K562 (cell line): Measurements from ENCODE around the gene HNRNPDL. TPM values are rescaled to one million over a fixed set of nuclear protein-coding genes. Genes with fewer than 3 reads are reported as not detected.

Experiments
- CEBPG ChIP-seq, 3 experiments: fragments of 200-800 bp in 1 of 3; sonication (Bioruptor generic) in 1 of 3; sonication (generic) in 1 of 3; formaldehyde crosslinking in 1 of 3; IDR thresholded peaks in 2 of 3; conservative IDR thresholded peaks in 1 of 3; 2 replicates each; pipeline versions ENCODE4 v1.6.1 to v1.8.0; 2016 to 2022; ENCODE audit warnings: missing compliant biosample characterization in 2 of 3, missing genetic modification characterization in 2 of 3, mild to moderate bottlenecking in 1 of 3, missing genetic modification reagents in 1 of 3
- E2F5 ChIP-seq: sonication (generic); formaldehyde crosslinking; IDR thresholded peaks from 2 replicates; pipeline ENCODE4 v1.8.0; 2022; ENCODE audit warnings: mild to moderate bottlenecking, missing genetic modification reagents
- KAT8 ChIP-seq: fragments of 450-650 bp; IDR thresholded peaks from 2 replicates; pipeline ENCODE4 v1.6.1; 2016; ENCODE audit warnings: low read depth, mild to moderate bottlenecking
- PHF8 ChIP-seq: fragments of 200-600 bp; sonication (generic); IDR thresholded peaks from 2 replicates; pipeline ENCODE4 v1.6.1; 2012; ENCODE audit warnings: mixed run types, mild to moderate bottlenecking, inconsistent platforms, low read length, moderate library complexity, borderline replicate concordance
- RBM14 ChIP-seq: fragments of 200-400 bp; formaldehyde crosslinking; IDR thresholded peaks from 2 replicates; pipeline ENCODE4 v1.6.1; 2018; ENCODE audit warnings: low read depth, mild to moderate bottlenecking, low read length, moderate library complexity, borderline replicate concordance; ENCODE audit not compliant: insufficient read depth
- XRCC5 ChIP-seq: fragments of 200-400 bp; formaldehyde crosslinking; IDR thresholded peaks from 2 replicates; pipeline ENCODE4 v1.6.1; 2017; ENCODE audit warnings: low read depth, mild to moderate bottlenecking, low read length
- ZBTB1 ChIP-seq: sonication (generic); formaldehyde crosslinking; IDR thresholded peaks from 2 replicates; pipeline ENCODE4 v1.8.1; 2023; ENCODE audit warnings: missing genetic modification reagents, low read depth, mild to moderate bottlenecking, borderline replicate concordance
- ZNF146 ChIP-seq: IDR thresholded peaks from one replicate; pipeline ENCODE4 v1.6.1; 2018; ENCODE audit warnings: missing compliant biosample characterization; ENCODE audit not compliant: unreplicated experiment
- ZNF518B ChIP-seq: fragments of 250-450 bp; sonication (Bioruptor Pico); IDR thresholded peaks from 2 replicates; pipeline ENCODE4 v1.5.0; 2021; ENCODE audit warnings: mild to moderate bottlenecking, moderate library complexity
- polyA plus RNA-seq, 8 experiments: library from polyadenylated mRNA; depleted of rRNA in 4 of 8; stranded (reverse) in 5 of 8; unstranded in 3 of 8; fragments of >200 nt; fragmentation: Nextera tagmentation in 2 of 8; fragmentation: Illumina TruSeq in 1 of 8; extraction: Ambion mirVana in 2 of 8; extraction: Trizol in 1 of 8; gene quantifications; 2 replicates each; pipeline versions ENCODE4 v1.2.1 to v1.2.3, GENCODE V29; 2011 to 2014; ENCODE audit warnings: inconsistent platforms in 1 of 8, missing spikeins in 1 of 8
- total RNA-seq, 7 experiments: library from RNA; depleted of rRNA in 6 of 7; stranded (reverse); fragments of >200 nt in 6 of 7; fragmentation: Illumina TruSeq in 2 of 7; extraction: Trizol in 2 of 7; gene quantifications; 2 replicates each; pipeline versions ENCODE4 v1.2.1 to v1.2.3, GENCODE V29; 2011 to 2021; ENCODE audit warnings: low replicate concordance in 1 of 7
- TF ChIP-seq, protein P1 (sequence below), 2 experiments: fragments of 450-650 bp; IDR thresholded peaks; 2 replicates each; pipeline ENCODE4 v1.6.1; 2018; ENCODE audit warnings: mild to moderate bottlenecking in 2 of 2, low read depth in 1 of 2; ENCODE audit not compliant: partially characterized antibody in 2 of 2
- TF ChIP-seq, protein P2 (sequence below), 3 experiments: fragments of 200-800 bp in 1 of 3; fragments of 250-450 bp in 1 of 3; fragments of 450-650 bp in 1 of 3; sonication (Bioruptor Pico) in 1 of 3; sonication (Bioruptor generic) in 1 of 3; formaldehyde crosslinking in 1 of 3; IDR thresholded peaks; 2 replicates each; pipeline versions ENCODE4 v1.6.1 to v1.8.0; 2016 to 2022; ENCODE audit warnings: mild to moderate bottlenecking in 2 of 3, missing genetic modification characterization in 2 of 3, missing compliant biosample characterization in 1 of 3, moderate library complexity in 1 of 3

HNRNPDL gene
- total and polyA plus RNA-seq, 9 of the 15 experiments (the other 6 are each of a cell fraction or from before 2014, with no cell fraction given) = 243 to 652 (median 351) TPM

GRCh38 chr4:82373816-82374625 is 56.2 kb downstream of the HNRNPDL start, which contains the start of gene HNRNPD (continued):
- TF ChIP-seq ZNF518B = no peak
- peak; percentile 62; the same call in 1 of the 2 replicates for TF ChIP-seq E2F5 (CRISPR knock-in tag)
- TF ChIP-seq ZNF146 (CRISPR knock-in tag) = no peak
- TF ChIP-seq, protein P1, sequence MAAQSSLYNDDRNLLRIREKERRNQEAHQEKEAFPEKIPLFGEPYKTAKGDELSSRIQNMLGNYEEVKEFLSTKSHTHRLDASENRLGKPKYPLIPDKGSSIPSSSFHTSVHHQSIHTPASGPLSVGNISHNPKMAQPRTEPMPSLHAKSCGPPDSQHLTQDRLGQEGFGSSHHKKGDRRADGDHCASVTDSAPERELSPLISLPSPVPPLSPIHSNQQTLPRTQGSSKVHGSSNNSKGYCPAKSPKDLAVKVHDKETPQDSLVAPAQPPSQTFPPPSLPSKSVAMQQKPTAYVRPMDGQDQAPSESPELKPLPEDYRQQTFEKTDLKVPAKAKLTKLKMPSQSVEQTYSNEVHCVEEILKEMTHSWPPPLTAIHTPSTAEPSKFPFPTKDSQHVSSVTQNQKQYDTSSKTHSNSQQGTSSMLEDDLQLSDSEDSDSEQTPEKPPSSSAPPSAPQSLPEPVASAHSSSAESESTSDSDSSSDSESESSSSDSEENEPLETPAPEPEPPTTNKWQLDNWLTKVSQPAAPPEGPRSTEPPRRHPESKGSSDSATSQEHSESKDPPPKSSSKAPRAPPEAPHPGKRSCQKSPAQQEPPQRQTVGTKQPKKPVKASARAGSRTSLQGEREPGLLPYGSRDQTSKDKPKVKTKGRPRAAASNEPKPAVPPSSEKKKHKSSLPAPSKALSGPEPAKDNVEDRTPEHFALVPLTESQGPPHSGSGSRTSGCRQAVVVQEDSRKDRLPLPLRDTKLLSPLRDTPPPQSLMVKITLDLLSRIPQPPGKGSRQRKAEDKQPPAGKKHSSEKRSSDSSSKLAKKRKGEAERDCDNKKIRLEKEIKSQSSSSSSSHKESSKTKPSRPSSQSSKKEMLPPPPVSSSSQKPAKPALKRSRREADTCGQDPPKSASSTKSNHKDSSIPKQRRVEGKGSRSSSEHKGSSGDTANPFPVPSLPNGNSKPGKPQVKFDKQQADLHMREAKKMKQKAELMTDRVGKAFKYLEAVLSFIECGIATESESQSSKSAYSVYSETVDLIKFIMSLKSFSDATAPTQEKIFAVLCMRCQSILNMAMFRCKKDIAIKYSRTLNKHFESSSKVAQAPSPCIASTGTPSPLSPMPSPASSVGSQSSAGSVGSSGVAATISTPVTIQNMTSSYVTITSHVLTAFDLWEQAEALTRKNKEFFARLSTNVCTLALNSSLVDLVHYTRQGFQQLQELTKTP (IDR thresholded peaks at IDR 0.05; ENCODE audit: low read depth in 1 of 2, partially characterized antibody in 2 of 2) = peak in 1 of 2 experiments; percentile 88
- peak; percentile 97 for TF ChIP-seq KAT8
- peak; percentile 56 for TF ChIP-seq XRCC5
- peak; percentile 89 for TF ChIP-seq PHF8
- TF ChIP-seq RBM14 = peak; percentile 28; the same call in 1 of the 2 replicates
- TF ChIP-seq, protein P2, sequence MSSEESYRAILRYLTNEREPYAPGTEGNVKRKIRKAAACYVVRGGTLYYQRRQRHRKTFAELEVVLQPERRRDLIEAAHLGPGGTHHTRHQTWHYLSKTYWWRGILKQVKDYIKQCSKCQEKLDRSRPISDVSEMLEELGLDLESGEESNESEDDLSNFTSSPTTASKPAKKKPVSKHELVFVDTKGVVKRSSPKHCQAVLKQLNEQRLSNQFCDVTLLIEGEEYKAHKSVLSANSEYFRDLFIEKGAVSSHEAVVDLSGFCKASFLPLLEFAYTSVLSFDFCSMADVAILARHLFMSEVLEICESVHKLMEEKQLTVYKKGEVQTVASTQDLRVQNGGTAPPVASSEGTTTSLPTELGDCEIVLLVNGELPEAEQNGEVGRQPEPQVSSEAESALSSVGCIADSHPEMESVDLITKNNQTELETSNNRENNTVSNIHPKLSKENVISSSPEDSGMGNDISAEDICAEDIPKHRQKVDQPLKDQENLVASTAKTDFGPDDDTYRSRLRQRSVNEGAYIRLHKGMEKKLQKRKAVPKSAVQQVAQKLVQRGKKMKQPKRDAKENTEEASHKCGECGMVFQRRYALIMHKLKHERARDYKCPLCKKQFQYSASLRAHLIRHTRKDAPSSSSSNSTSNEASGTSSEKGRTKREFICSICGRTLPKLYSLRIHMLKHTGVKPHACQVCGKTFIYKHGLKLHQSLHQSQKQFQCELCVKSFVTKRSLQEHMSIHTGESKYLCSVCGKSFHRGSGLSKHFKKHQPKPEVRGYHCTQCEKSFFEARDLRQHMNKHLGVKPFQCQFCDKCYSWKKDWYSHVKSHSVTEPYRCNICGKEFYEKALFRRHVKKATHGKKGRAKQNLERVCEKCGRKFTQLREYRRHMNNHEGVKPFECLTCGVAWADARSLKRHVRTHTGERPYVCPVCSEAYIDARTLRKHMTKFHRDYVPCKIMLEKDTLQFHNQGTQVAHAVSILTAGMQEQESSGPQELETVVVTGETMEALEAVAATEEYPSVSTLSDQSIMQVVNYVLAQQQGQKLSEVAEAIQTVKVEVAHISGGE (CRISPR knock-in tag; IDR thresholded peaks at IDR 0.05) = peak in 2 of 3 experiments; percentile 35 to 96; a peak in 4 of 6 replicates
- no peak for TF ChIP-seq CEBPG (CRISPR knock-in tag; IDR thresholded peaks at IDR 0.05)
- TF ChIP-seq CEBPG (tag; conservative IDR thresholded peaks at IDR 0.05 in 1 of 2, IDR thresholded peaks at IDR 0.05 in 1 of 2) = no peak
- TF ChIP-seq ZBTB1 = 0 out of 2 replicates have a peak, but pooled peaks have one; percentile 61
